A172 (cell line): ENCODE results near the gene GOLGA6L24. TPM values are rescaled to one million over a fixed set of nuclear protein-coding genes. Genes with fewer than 3 reads are reported as not detected.
"Not testable (repeated sequence)": the region's sequence is repeated elsewhere in the genome, so short reads cannot be mapped to it uniquely, and the experiment has no call there.

Source experiments
- DNase-seq: peaks from one replicate; pipeline ENCODE4 v3.0.0-alpha.2; 2015; ENCODE audit warnings: low spot score
- total RNA-seq: library from RNA; depleted of rRNA; stranded (reverse); fragments of >200 nt; shearing (Covaris generic); gene quantifications from 2 replicates; pipeline ENCODE4 v1.2.3, GENCODE V29; 2014; rRNA removed

GOLGA6L24 gene, protein sequence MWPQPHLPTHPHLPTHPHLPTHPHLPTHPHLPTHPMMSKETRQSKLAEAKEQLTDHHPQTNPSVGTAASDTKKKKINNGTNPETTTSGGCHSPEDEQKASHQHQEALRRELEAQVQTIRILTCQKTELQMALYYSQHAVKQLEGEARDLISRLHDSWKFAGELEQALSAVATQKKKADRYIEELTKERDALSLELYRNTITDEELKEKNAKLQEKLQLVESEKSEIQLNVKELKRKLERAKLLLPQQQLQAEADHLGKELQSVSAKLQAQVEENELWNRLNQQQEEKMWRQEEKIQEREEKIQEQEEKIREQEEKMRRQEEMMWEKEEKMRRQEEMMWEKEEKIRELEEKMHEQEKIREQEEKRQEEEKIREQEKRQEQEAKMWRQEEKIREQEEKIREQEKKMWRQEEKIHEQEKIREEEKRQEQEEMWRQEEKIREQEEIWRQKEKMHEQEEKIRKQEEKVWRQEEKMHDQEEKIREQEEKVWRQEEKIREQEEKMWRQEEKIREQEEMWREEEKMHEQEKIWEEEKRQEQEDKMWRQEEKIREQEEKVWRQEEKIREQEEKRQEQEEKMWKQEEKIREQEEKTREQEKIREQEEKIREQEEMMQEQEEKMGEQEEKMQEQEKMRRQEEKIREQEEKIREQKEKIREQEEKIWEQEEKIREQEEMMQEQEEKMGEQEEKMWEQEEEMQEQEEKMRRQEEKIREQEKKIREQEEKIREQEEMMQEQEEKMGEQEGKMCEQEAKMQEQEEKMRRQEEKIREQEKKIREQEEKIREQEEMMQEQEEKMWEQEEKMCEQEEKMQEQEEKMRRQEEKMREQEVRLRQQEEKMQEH
- not detected in 2 replicates for total RNA-seq

GRCh38 chr15:28357984-28358383, at the start of gene GOLGA6L24:
Gene GOLGA6L24, minus strand, starts transcription at chr15:28358084. Its CDS starts 61 bp downstream, at chr15:28358023.
- not testable (repeated sequence) for DNase-seq

DNA sequence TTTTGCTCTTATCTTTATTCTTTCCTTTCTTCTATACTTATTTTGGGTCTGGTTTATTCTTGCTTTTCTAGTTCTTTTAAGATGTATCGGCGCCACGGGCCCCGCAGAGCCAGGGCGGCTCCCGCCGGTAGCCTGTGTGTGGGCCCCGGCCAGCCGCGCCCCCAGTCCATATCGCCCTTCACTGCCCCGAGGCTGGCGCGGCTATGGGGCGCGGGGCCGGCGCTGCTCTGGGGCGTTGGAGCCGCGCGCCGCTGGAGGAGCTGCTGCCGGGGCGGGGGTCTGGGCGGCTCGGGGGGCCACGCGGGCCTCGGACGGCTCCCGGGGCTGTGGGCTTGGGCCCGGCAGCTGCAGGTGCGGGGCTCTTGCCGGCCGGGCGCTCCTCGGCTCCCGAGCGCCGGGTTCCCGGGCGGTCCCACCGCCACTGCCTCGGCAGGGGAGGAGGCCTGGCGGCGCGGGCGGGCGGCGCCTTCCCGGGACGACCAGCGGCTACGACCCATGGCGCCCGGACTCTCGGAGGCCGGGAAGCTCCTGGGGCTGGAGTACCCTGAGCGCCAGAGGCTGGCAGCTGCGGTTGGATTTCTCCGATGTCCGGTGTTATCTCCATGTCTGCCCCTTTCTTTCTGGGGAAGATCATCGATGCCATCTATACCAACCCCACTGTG, 45.0 kb upstream of the GOLGA6L24 start:
- not testable (repeated sequence) for DNase-seq

- DNase-seq = not testable (repeated sequence)
These were observed 38.1 kb upstream of the GOLGA6L24 start for GRCh38 chr15:28396022-28396421.

- DNase-seq = not testable (repeated sequence)
These were observed 22.2 kb upstream of the GOLGA6L24 start for GRCh38 chr15:28380053-28380452.

DNA sequence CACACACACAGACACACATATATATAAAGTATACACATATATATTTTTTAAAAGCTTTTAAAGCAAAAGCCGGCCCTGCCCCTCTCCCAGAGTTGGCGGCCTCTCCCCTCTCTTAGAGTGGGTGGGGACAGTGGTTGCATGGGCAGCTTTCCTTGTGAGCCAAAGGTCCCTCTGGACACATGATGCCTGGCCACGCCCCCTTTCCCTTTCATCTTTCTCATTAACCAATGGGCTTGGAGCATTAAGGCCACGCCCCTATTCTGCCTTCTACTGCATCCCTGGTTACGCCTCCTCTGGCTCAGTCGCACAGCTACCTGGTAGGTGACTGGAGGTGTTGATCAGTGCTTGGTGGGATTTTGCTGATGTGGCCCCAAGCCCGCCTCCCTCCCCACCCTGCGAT, 20.5 kb upstream of the GOLGA6L24 start, which contains the start of gene GOLGA8F:
Gene GOLGA8F, plus strand, starts transcription at position 301 of the 400 bp plus-strand sequence. Its CDS starts 98 bp downstream, at position 399.
- DNase-seq = not testable (repeated sequence)

DNA sequence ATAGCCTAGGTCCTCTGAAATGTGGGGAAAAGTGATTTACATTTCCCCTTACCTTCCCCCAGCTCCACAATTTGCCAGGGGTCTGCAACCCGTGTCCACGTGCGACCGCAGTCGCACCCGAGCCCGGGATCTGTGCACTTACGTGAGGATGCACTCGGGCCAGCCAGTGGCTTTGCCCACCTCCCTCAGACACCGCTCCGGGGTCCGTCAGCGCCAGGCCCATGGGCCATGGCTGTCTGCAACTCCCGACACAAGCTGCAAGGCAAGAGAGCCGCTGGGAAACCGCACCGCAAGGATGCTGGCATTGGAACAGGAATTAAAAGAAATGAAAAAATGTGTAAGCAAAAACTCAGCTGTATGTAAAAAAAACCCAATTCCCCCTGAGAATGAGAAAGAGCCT, 7.6 kb upstream of the GOLGA6L24 start:
- DNase-seq = not testable (repeated sequence)

- DNase-seq = not testable (repeated sequence)
These were observed 35.7 kb downstream of the GOLGA6L24 start, which contains the start of gene HERC2 for GRCh38 chr15:28322129-28322588. Gene HERC2, minus strand, starts transcription at chr15:28322179. Its CDS starts 746 bp downstream, at chr15:28321433.

DNA sequence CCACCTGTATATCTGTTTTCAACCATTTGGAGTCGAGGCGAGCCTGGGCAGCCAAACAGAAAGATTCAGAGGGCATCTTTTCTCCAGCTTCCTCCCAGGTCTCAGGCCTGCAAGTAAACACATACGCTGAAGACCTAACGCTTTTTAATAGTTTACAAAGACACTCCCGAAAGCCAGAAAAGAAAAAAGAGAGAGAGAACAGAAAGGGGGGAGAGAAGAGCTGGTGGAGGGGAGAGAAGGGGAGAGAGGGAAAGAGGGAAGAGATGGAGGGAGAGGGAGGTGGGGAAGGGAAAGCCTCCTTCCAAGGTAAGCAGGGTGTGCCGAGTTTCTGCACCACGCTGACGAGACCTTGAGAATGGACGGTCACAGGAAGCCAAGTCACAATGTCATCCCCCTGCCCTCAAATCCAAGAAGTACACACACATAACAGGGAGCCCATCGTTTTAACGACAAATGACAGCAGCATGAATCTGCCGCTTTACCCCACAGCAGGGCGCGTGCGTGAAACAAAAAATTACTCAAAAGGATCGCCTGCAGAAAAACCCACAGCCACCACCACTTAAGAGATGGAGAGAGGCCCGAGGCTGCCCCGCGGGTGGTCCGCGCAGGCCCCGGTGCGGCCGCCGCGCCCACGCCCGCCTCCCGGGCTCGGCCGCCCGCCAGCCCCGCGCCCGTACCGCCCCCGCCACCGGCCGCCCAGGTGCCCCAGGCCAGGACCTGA, 36.4 kb downstream of the GOLGA6L24 start:
- DNase-seq = not testable (repeated sequence)

- DNase-seq = not testable (repeated sequence)
These were observed 38.2 kb downstream of the GOLGA6L24 start for GRCh38 chr15:28319725-28320124.

- DNase-seq = not testable (repeated sequence)
These were observed 39.1 kb downstream of the GOLGA6L24 start for GRCh38 chr15:28318828-28319227.

- DNase-seq = not testable (repeated sequence)
These were observed 39.8 kb downstream of the GOLGA6L24 start for GRCh38 chr15:28318122-28318521.

DNA sequence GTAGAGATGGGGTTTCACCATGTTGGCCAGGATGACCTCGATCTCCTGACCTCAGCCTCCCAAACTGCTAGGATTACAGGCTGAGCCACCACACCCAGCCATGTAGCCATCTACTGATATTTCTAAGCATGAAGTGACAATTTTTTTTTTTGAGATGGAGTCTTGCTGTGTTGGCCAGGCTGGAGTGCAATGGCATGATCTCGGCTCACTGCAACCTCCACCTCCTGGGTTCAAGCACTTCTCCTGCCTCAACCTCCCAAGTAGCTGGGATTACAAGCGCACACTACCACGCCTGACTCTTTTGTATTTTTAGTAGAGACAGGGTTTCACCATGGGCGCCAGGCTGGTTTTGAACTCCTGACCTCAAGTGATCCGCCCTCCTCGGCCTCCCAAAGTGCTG, 40.9 kb downstream of the GOLGA6L24 start:
- DNase-seq = not testable (repeated sequence)

DNA sequence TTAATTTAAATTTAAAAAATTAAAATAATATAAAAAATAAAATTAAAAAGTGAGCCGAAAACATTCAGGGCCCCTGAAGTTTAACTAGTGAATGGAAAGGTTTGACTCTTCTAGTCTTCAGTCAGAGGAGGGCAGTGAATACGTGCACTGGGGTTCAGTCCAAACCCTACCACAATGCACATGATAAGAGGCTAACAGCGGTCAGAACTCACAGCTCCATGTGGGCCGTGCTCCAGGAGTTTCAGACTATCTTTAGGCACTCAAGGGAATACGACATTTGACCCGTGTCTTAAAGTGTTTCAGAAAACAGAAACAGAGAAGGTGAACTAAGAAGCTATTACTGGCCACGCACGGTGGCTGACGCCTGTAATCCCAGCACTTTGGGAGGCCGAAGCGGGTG, 47.4 kb downstream of the GOLGA6L24 start:
- not testable (repeated sequence) for DNase-seq

DNA sequence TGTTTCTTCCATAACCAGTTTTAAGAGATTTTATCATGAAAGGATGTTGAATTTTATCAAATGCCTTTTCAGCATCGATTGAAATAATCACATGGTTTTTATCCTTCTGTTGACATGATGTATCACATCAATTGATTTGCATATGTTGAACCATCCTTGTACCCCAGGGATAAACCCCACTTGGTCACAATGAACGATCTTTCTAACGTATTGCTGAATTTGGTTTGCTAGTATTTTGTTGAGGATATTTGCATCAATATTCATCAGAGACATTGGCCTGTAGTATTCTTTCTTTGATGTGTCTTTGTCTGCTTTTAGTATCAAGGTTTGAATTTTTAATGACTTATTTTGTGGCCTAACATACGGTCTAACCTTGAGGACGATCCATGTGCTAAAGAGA, 49.2 kb downstream of the GOLGA6L24 start:
- DNase-seq = not testable (repeated sequence)

Other genes with a start within 250 kb of the GOLGA6L24 start
- gene HERC2, start 35.9 kb downstream of the GOLGA6L24 start, total RNA-seq = 27.9 and 50.5 TPM in 2 replicates
- not detected in 2 replicates for gene GOLGA8F, start 20.6 kb upstream of the GOLGA6L24 start, total RNA-seq
- gene GOLGA8G, start 174.9 kb upstream of the GOLGA6L24 start, total RNA-seq = not detected in 2 replicates
- gene GOLGA6L25, start 195.5 kb upstream of the GOLGA6L24 start, total RNA-seq = not detected in 2 replicates